ENCODE measurements around the gene CRAT. TPM values are rescaled to one million over a fixed set of nuclear protein-coding genes. Genes with fewer than 3 reads are reported as not detected.

The CRAT gene
- total RNA-seq, 1 experiment from 2014 or later: 16.1 TPM

- Histone ChIP-seq H3K9me2 (replicated peaks; ENCODE audit: low read length) (no peaks in the 10 kb centered on the region), H3F3A (ENCODE audit: low read length, unreplicated experiment) (no peaks in the 10 kb centered on the region), H2AFZ (ENCODE audit: low read length) (no peak overlapping the region), H4K20me1 (ENCODE audit: low read length) (no peaks in the 10 kb centered on the region), H3K27me3 (ENCODE audit: low read length) (no peaks in the 10 kb centered on the region), H3K79me2 (ENCODE audit: low read length) (peaks cover 20% of the 10 kb centered on the region), H3K4me2 (ENCODE audit: low read length) (no peak overlapping the region), H3K9ac (ENCODE audit: low read length) (no peak overlapping the region), H3K9me3 (ENCODE audit: low read length) (no peaks in the 10 kb centered on the region), H3K36me3 (ENCODE audit: low read depth, low read length) (peaks cover 8% of the 10 kb centered on the region; the same call in 1 of the 2 replicates), H3K27ac (ENCODE audit: low read length) (no peak overlapping the region), H3K4me3 (ENCODE audit: low read length) (no peak overlapping the region), H3K4me1 (ENCODE audit: insufficient read depth, low read length) (peaks cover 6% of the 10 kb centered on the region; the same call in 1 of the 2 replicates)
- CTCF ChIA-PET: no interaction called here
- intact Hi-C loops (cut with micrococcal nuclease): no loop called here
- BruUV-seq (replicated peaks): no TSS peak
- DNase-seq: no peak
- no peak for TF ChIP-seq CTCF (conservative IDR thresholded peaks at IDR 0.05; ENCODE audit: low read depth, low read length)
- TF ChIP-seq EZH2 (IDR thresholded peaks at IDR 0.05; ENCODE audit: low read length, unreplicated experiment): no peak
- no peak for TF ChIP-seq EZH2phosphoT487 (IDR thresholded peaks at IDR 0.05; ENCODE audit: borderline replicate concordance, low read length)
- POLR2A ChIA-PET (ENCODE audit: unreplicated experiment): no interaction called here
- no peak for ATAC-seq
Observed at GRCh38 chr9:129121483-129121882, 10.9 kb upstream of the CRAT start.

GRCh38 chr9:129118799-129119198, 8.2 kb upstream of the CRAT start:
- CTCF ChIA-PET: interaction anchor here (0.6 kb wide), 1 partner anchor 59 kb away, joined by 3 read pairs; the partner anchor contains the start of gene IER5L
- no peaks in the 10 kb centered on the region for H4K20me1 ChIP-seq (ENCODE audit: low read length)

More at GRCh38 chr9:129118799-129119198, 8.2 kb upstream of the CRAT start:
- peaks cover 3% of the 10 kb centered on the region; the same call in 1 of the 2 replicates for H3K36me3 ChIP-seq (ENCODE audit: low read depth, low read length)
- intact Hi-C loops (cut with micrococcal nuclease): no loop called here
- H3K27me3 ChIP-seq (ENCODE audit: low read length): no peaks in the 10 kb centered on the region
- no peak overlapping the region for H3K4me3 ChIP-seq (ENCODE audit: low read length)
- BruUV-seq (replicated peaks): no TSS peak
- ATAC-seq (no peak), DNase-seq (no peak)
- no peak for TF ChIP-seq EZH2phosphoT487 (IDR thresholded peaks at IDR 0.05; ENCODE audit: borderline replicate concordance, low read length)
- no peak for TF ChIP-seq EZH2 (IDR thresholded peaks at IDR 0.05; ENCODE audit: low read length, unreplicated experiment)
- no peak for TF ChIP-seq CTCF (conservative IDR thresholded peaks at IDR 0.05; ENCODE audit: low read depth, low read length)
- H3K9me3 ChIP-seq (ENCODE audit: low read length): no peaks in the 10 kb centered on the region
- H3K4me2 ChIP-seq (ENCODE audit: low read length): no peak overlapping the region
- H3K4me1 ChIP-seq (ENCODE audit: insufficient read depth, low read length): no peaks in the 10 kb centered on the region
- H2AFZ ChIP-seq (ENCODE audit: low read length): no peak overlapping the region
- POLR2A ChIA-PET (ENCODE audit: unreplicated experiment): no interaction called here
- no peaks in the 10 kb centered on the region for H3K9me2 ChIP-seq (replicated peaks; ENCODE audit: low read length)
- no peaks in the 10 kb centered on the region for H3F3A ChIP-seq (ENCODE audit: low read length, unreplicated experiment)
- no peak overlapping the region for H3K9ac ChIP-seq (ENCODE audit: low read length)
- no peak overlapping the region for H3K27ac ChIP-seq (ENCODE audit: low read length)
- H3K79me2 ChIP-seq (ENCODE audit: low read length): peaks cover 44% of the 10 kb centered on the region
